GM23248 (cell line): Measurements from ENCODE around the gene TALDO1. TPM values are rescaled to one million over a fixed set of nuclear protein-coding genes. Genes with fewer than 3 reads are reported as not detected.
A peak's percentile ranks its signal among the peaks of the same experiment; 100 is the strongest.

Experiments used
- DNase-seq: peaks from one replicate; pipeline ENCODE4 v3.0.0-alpha.2; 2015
- H2AFZ ChIP-seq: fragments of 200-600 bp; sonication (generic); 2 replicates; pipeline ENCODE4 v1.6.1; 2016; ENCODE audit warnings: antibody characterized with exemption
- H3F3A ChIP-seq: fragments of 200-600 bp; sonication (generic); 2 replicates; pipeline ENCODE4 v1.6.1; 2016; ENCODE audit warnings: mild to moderate bottlenecking, antibody characterized with exemption, mixed run types; ENCODE audit not compliant: insufficient read depth
- H3K27ac ChIP-seq: fragments of 200-600 bp; sonication (generic); 2 replicates; pipeline ENCODE4 v1.5.1; 2016; ENCODE audit warnings: mild to moderate bottlenecking
- H3K27me3 ChIP-seq: fragments of 200-600 bp; sonication (generic); replicated peaks from 2 replicates; pipeline ENCODE4 v1.6.1; 2016; ENCODE audit warnings: mild to moderate bottlenecking; ENCODE audit not compliant: insufficient read depth
- H3K36me3 ChIP-seq: fragments of 200-600 bp; sonication (generic); 2 replicates; pipeline ENCODE4 v1.6.1; 2016; ENCODE audit warnings: low read depth, mild to moderate bottlenecking
- H3K4me1 ChIP-seq: fragments of 200-600 bp; sonication (generic); 2 replicates; pipeline ENCODE4 v1.6.1; 2016; ENCODE audit warnings: mild to moderate bottlenecking; ENCODE audit not compliant: insufficient read depth
- H3K4me2 ChIP-seq: fragments of 200-600 bp; sonication (generic); one replicate; pipeline ENCODE4 v1.6.1; 2016; ENCODE audit warnings: mild to moderate bottlenecking; ENCODE audit not compliant: unreplicated experiment
- H3K4me3 ChIP-seq: fragments of 200-600 bp; sonication (generic); 2 replicates; pipeline ENCODE4 v1.5.1; 2016; ENCODE audit warnings: mild to moderate bottlenecking
- H3K79me2 ChIP-seq: fragments of 200-600 bp; sonication (generic); 2 replicates; pipeline ENCODE4 v1.6.1; 2016; ENCODE audit warnings: mild to moderate bottlenecking; ENCODE audit not compliant: insufficient read depth
- H3K9ac ChIP-seq: fragments of 200-600 bp; sonication (generic); 2 replicates; pipeline ENCODE4 v1.6.1; 2016; ENCODE audit warnings: mild to moderate bottlenecking
- H3K9me2 ChIP-seq: fragments of 200-600 bp; sonication (generic); 2 replicates; pipeline ENCODE4 v1.6.1; 2016; ENCODE audit warnings: mixed run types, mild to moderate bottlenecking, moderate library complexity; ENCODE audit not compliant: insufficient read depth
- H3K9me3 ChIP-seq: fragments of 200-600 bp; sonication (generic); one replicate; pipeline ENCODE4 v1.6.1; 2017; ENCODE audit warnings: low read depth
- H4K20me1 ChIP-seq: fragments of 200-600 bp; sonication (generic); 2 replicates; pipeline ENCODE4 v1.6.0; 2016; ENCODE audit not compliant: insufficient read depth
- EZH2 ChIP-seq: fragments of 200-600 bp; sonication (generic); IDR thresholded peaks from 2 replicates; pipeline ENCODE4 v1.6.1; 2018; ENCODE audit warnings: antibody characterized with exemption, mild to moderate bottlenecking; ENCODE audit not compliant: insufficient read depth, poor library complexity, severe bottlenecking
- EZH2phosphoT487 ChIP-seq: fragments of 200-600 bp; sonication (generic); IDR thresholded peaks from 2 replicates; pipeline ENCODE4 v1.6.1; 2018; ENCODE audit warnings: antibody characterized with exemption, moderate library complexity, mild to moderate bottlenecking, low read depth; ENCODE audit not compliant: insufficient read depth
- WGBS, 2 experiments: methylation state at CpG; one replicate each; pipeline ENCODE4 v1.1.6; 2015 to 2017; ENCODE audit warnings: low lambda C conversion rate in 2 of 2, low coverage in 1 of 2; ENCODE audit errors: missing lambda C conversion rate in 2 of 2; 5-methylcytosine and 5-hydroxymethylcytosine counted together
- in situ Hi-C: fragments of 300-500 bp; cut with MboI; formaldehyde crosslinking; loops from 2 replicates; pipeline ENCODE4 v1.15.0; 2020
- polyA plus RNA-seq: library from polyadenylated mRNA; unstranded; fragments of >200 nt; fragmentation: Nextera tagmentation; extraction: Ambion mirVana; gene quantifications from 2 replicates; pipeline ENCODE4 v1.2.1, GENCODE V29; 2016
- total RNA-seq: library from RNA; depleted of rRNA; stranded (reverse); fragments of >200 nt; shearing (Covaris generic); gene quantifications from 2 replicates; pipeline ENCODE4 v1.2.3, GENCODE V29; 2014

TALDO1 gene
- total and polyA plus RNA-seq, 2 experiments from 2014 or later: 216 to 313 TPM

DNA sequence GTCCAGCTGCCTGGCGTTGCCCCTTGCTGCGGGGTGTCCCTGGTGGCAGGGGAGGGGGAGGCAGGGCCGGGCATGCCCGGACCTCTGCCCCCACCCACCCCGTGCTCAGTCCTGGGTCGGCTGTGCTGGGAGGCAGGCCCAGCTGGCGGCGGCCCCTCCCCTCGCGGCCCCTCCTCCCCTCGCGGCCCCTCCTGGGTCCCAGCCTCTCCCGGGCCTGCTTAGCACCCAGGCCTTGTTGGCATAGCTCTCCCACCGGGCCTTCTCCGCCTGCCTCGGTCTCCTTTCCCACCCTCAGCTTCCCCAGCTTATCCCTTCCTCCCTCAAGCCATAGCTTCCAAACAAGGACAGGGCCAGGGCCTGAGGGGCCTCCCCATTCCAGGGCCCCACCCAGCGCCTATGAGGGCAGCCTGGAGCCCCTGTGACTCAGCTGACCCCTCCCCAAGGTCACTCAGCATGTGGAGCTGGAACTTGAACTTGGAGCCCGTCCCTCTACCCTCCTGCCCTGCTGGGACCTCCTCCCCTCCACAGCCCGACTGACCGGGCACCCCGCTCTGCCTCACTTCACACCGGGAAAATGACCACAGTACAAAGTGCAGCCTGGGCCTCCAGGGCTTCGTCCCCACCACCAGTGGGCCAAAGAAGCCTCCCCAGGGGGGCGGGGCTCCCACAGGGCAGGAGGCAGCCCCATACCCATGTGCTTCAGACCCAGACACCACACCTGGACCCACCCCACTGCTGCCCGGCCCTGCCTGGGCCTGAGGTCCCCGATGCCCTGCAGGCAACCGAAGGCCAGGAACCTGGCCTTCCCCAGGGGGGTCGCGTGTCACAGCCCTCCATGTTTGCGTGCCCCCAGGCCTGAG is 40.1 kb upstream of the TALDO1 start:
- H3F3A ChIP-seq: peaks cover 10% of the 10 kb centered on the region; the same call in 1 of the 2 replicates
- H3K9ac ChIP-seq: peak overlapping the region; percentile 89
- H3K79me2 ChIP-seq: peaks cover 41% of the 10 kb centered on the region
- H3K9me2 ChIP-seq: no peaks in the 10 kb centered on the region
- H3K27ac ChIP-seq: peak overlapping the region; percentile 57
- H3K9me3 ChIP-seq: no peaks in the 10 kb centered on the region
- in situ Hi-C loops: no loop called here
- 18 to 43% methylated on average over 16 to 25 of the region's 30 CpGs for WGBS, 2 experiments
- 0 out of 2 replicates have a peak, but pooled peaks cover 4% of the 10 kb centered on the region for H3K36me3 ChIP-seq
- DNase-seq: peak; percentile 51
- no peaks in the 10 kb centered on the region for H3K27me3 ChIP-seq
- no peak for TF ChIP-seq EZH2phosphoT487
- no peak for TF ChIP-seq EZH2
- H4K20me1 ChIP-seq: no peaks in the 10 kb centered on the region
- H3K4me3 ChIP-seq: peak overlapping the region; percentile 87
- peaks cover 20% of the 10 kb centered on the region for H3K4me1 ChIP-seq
- peak overlapping the region; percentile 67 for H2AFZ ChIP-seq
- H3K4me2 ChIP-seq: peak overlapping the region; percentile 92

- Histone ChIP-seq H3F3A (peaks cover 10% of the 10 kb centered on the region; the same call in 1 of the 2 replicates), H3K4me3 (peak overlapping the region; percentile 87; the same call in 1 of the 2 replicates), H3K4me2 (no peak overlapping the region), H3K79me2 (peaks cover 34% of the 10 kb centered on the region), H3K9me2 (no peaks in the 10 kb centered on the region), H3K4me1 (peaks cover 15% of the 10 kb centered on the region), H3K27me3 (no peaks in the 10 kb centered on the region), H2AFZ (no peak overlapping the region), H4K20me1 (no peaks in the 10 kb centered on the region), H3K27ac (no peak overlapping the region), H3K9me3 (no peaks in the 10 kb centered on the region), H3K36me3 (0 out of 2 replicates have a peak, but pooled peaks cover 4% of the 10 kb centered on the region), H3K9ac (peak overlapping the region; percentile 89; the same call in 1 of the 2 replicates)
- no peak for DNase-seq
- in situ Hi-C loops: no loop called here
- TF ChIP-seq EZH2phosphoT487 (no peak), EZH2 (no peak)
- 66 to 75% methylated on average over 13 to 16 of the region's 16 CpGs for WGBS, 2 experiments
Measured at GRCh38 chr11:707817-708420, 39.3 kb upstream of the TALDO1 start.

- Histone ChIP-seq H3K36me3 (0 out of 2 replicates have a peak, but pooled peaks cover 4% of the 10 kb centered on the region), H3K4me3 (no peak overlapping the region), H3K79me2 (peaks cover 32% of the 10 kb centered on the region), H3K4me2 (no peak overlapping the region), H3K27me3 (no peaks in the 10 kb centered on the region), H2AFZ (no peak overlapping the region), H4K20me1 (no peaks in the 10 kb centered on the region), H3K9ac (no peak overlapping the region), H3K4me1 (peaks cover 12% of the 10 kb centered on the region), H3F3A (peaks cover 5% of the 10 kb centered on the region; the same call in 1 of the 2 replicates), H3K27ac (no peak overlapping the region), H3K9me2 (no peaks in the 10 kb centered on the region), H3K9me3 (no peaks in the 10 kb centered on the region)
- no peak for DNase-seq
- WGBS, 2 experiments: 75 to 87% methylated on average over 4 to 5 of the region's 7 CpGs
- in situ Hi-C loops: no loop called here
- TF ChIP-seq EZH2 (no peak), EZH2phosphoT487 (no peak)
Measured at GRCh38 chr11:708511-708910, 38.8 kb upstream of the TALDO1 start.

DNA sequence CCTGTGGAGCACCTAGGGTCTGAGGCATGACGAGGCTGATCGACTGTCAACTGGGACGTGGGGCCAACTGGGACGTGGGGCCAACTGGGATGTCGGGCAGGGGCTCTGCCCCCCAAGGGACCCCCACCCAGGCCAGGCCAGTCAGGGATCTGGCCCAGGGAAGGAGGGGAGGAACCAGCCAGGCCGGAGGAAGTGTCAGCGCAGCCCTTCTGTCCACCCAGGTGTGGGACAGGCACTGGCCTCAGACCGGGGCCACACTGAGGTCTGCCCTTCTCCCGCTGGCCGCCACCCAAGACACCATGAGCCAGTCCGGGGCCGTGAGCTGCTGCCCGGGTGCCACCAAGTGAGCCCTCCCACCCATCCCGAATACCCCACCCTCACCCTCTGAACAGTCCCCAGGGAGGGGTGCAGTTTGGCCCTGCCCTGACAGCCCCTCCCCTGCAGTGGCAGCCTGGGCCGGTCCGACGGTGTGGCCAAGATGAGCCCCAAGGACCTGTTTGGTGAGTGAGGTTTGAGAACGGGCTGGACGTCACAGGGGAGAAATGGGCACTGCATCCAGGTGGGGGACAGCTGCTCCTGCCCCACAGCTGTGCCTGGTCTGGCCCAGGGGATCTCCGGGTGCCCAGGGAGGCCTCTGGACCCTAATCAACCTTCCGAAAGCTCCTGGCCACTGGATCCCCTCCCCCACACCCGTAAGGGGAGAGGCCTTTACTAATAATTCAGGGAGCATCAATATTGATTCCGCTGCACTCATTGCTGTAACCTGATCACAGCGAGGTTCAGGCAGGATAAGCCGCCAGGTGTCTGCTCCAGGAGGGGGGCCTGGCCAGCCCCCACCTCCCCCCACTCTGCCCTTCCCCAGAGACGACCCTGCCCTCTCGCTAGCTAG is 37.9 kb upstream of the TALDO1 start:
- 80 to 81% methylated on average over 23 to 27 of the region's 27 CpGs for WGBS, 2 experiments

More for the DNA sequence above, 37.9 kb upstream of the TALDO1 start:
- TF ChIP-seq EZH2 (no peak), EZH2phosphoT487 (no peak)
- Histone ChIP-seq H3K27ac (no peak overlapping the region), H3K79me2 (peaks cover 23% of the 10 kb centered on the region), H3K9ac (no peak overlapping the region), H2AFZ (no peak overlapping the region), H3K4me1 (peaks cover 12% of the 10 kb centered on the region), H4K20me1 (no peaks in the 10 kb centered on the region), H3F3A (peaks cover 4% of the 10 kb centered on the region; the same call in 1 of the 2 replicates), H3K27me3 (no peaks in the 10 kb centered on the region), H3K36me3 (0 out of 2 replicates have a peak, but pooled peaks cover 4% of the 10 kb centered on the region), H3K9me3 (no peaks in the 10 kb centered on the region), H3K9me2 (no peaks in the 10 kb centered on the region), H3K4me3 (no peak overlapping the region), H3K4me2 (no peak overlapping the region)
- no peak for DNase-seq
- in situ Hi-C loops: no loop called here
